Type B pancreatic cell (in vitro differentiated cells): ENCODE data around the gene CROT. TPM values are rescaled to one million over a fixed set of nuclear protein-coding genes. Genes with fewer than 3 reads are reported as not detected.

ENCODE experiments used
- DNase-seq: peaks from one replicate; pipeline ENCODE4 v3.0.0; 2021; ENCODE audit warnings: mixed read lengths; ENCODE audit not compliant: unreplicated experiment; ENCODE audit errors: extremely low spot score
- H3K27ac Mint-ChIP-seq: 2 replicates; pipeline ENCODE4 v1.8.0; 2021; ENCODE audit warnings: mild to moderate bottlenecking, mixed read lengths
- H3K27me3 Mint-ChIP-seq: 2 replicates; pipeline ENCODE4 v1.8.0; 2021; ENCODE audit warnings: mixed read lengths
- H3K36me3 Mint-ChIP-seq: 2 replicates; pipeline ENCODE4 v1.8.0; 2021; ENCODE audit warnings: mixed read lengths
- H3K4me1 Mint-ChIP-seq: one replicate; pipeline ENCODE4 v1.8.0; 2021; ENCODE audit warnings: mixed read lengths; ENCODE audit not compliant: unreplicated experiment
- H3K4me3 Mint-ChIP-seq: 2 replicates; pipeline ENCODE4 v1.8.0; 2021; ENCODE audit warnings: mild to moderate bottlenecking, mixed read lengths
- H3K9me3 Mint-ChIP-seq: 2 replicates; pipeline ENCODE4 v1.8.0; 2021; ENCODE audit warnings: mixed read lengths
- CTCF ChIP-seq: fragments of 200-600 bp; sonication (generic); conservative IDR thresholded peaks from 2 replicates; pipeline ENCODE4 v1.5.0; 2021; ENCODE audit warnings: antibody characterized with exemption, mild to moderate bottlenecking
- total RNA-seq: library from RNA; stranded (reverse); gene quantifications from 2 replicates; pipeline ENCODE4 v1.2.1, GENCODE V29; 2021; ENCODE audit warnings: low replicate concordance

Gene CROT
- total RNA-seq, 1 donor from 2014 or later = 21.9 TPM

DNA sequence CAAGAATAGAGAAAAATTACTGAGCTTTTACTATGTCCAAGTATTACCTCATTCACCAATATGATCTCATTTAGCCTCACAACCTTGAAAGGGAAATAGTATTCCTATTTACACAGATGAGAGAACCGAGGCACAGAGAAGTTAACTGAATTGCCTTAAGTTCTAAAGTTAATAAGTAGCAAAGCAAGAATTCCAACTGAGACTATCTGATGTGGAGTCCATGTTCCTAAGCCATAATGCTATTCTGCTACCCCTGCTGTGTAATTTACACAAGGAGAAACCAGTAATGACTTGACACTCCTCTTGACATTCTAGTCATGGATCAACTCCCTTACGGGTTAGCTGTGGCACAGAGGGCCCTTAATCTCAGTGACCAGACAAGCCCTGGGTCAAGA is 69.3 kb downstream of the CROT start:
- Mint-ChIP-seq H3K9me3 (no peaks in the 10 kb centered on the region), H3K4me3 (no peak overlapping the region), H3K4me1 (no peaks in the 10 kb centered on the region), H3K27ac (no peak overlapping the region), H3K36me3 (no peaks in the 10 kb centered on the region), H3K27me3 (no peaks in the 10 kb centered on the region)
- no peak for DNase-seq
- no peak for TF ChIP-seq CTCF

GRCh38 chr7:87416682-87417587 is 71.5 kb downstream of the CROT start:
- H3K36me3 Mint-ChIP-seq = no peaks in the 10 kb centered on the region
- no peaks in the 10 kb centered on the region for H3K27me3 Mint-ChIP-seq
- TF ChIP-seq CTCF = peak; percentile 88
- DNase-seq = no peak
- no peaks in the 10 kb centered on the region for H3K9me3 Mint-ChIP-seq
- H3K4me1 Mint-ChIP-seq = no peaks in the 10 kb centered on the region
- no peak overlapping the region for H3K4me3 Mint-ChIP-seq
- H3K27ac Mint-ChIP-seq = no peak overlapping the region

DNA sequence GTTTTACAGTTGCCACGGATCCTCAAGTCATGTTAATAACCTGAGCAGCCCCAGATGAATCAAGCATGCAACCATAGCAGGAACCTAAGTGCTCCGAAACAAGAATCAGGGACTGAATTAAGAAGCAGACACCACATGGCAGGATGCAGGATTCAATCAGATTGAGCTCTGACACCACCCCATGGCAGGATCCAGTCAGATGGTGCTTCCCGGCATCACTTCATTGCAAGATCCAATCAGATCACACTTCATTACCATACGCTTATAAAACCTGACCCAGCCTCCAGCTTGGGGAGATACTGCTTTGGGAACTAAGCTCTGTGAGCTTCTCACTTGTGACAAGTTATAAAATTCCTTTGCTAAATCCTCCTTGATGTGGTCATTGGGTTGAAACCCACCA is 74.7 kb downstream of the CROT start:
- no peak for DNase-seq
- no peak overlapping the region for H3K4me3 Mint-ChIP-seq
- no peak overlapping the region for H3K27ac Mint-ChIP-seq
- H3K9me3 Mint-ChIP-seq = no peaks in the 10 kb centered on the region
- no peaks in the 10 kb centered on the region for H3K36me3 Mint-ChIP-seq
- no peak for TF ChIP-seq CTCF
- H3K27me3 Mint-ChIP-seq = no peaks in the 10 kb centered on the region
- no peaks in the 10 kb centered on the region for H3K4me1 Mint-ChIP-seq

DNA sequence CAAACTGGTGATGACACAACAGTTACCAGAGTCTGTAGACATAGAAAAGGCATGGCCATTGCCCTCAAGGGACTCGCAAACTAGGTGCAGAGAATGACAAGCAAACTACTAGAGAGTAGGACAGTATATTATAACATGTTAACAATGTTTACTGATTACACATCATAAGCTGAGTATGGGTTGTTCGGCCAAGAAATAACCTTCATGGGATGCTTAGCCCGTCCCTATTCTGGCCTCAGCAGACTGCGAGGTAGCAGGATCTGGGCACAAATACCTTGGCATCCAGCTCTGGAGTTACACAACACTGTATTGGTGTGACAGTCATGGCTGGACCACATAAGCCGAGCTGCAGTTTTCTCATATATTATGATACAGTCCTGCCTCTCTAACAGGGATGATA is 78.6 kb downstream of the CROT start:
- H3K4me3 Mint-ChIP-seq = no peak overlapping the region

DNA sequence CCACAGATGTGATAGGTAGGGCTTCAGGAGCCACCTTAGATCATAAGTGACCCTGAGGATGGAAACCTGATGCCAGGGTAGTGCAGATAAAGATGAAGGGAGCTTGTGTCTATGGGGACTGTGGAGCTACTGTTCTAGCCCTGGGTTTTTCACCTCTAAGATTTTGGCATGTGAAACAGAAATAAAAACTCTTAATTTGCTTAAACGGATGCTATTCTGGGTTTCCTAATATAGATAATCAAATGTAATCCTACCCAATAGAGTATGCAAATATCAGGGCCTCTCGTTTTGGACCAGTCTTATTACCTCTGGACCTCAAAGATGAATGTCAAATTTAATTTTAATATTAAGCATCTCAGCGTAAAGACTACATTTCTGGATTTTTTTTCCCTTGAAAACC is 80.7 kb downstream of the CROT start:
- Mint-ChIP-seq H3K36me3 (no peaks in the 10 kb centered on the region), H3K9me3 (no peaks in the 10 kb centered on the region), H3K4me1 (no peaks in the 10 kb centered on the region), H3K27me3 (no peaks in the 10 kb centered on the region), H3K4me3 (no peak overlapping the region), H3K27ac (no peak overlapping the region)
- no peak for TF ChIP-seq CTCF
- DNase-seq = no peak

More for the DNA sequence above, 78.6 kb downstream of the CROT start:
- no peaks in the 10 kb centered on the region for H3K36me3 Mint-ChIP-seq
- no peaks in the 10 kb centered on the region for H3K4me1 Mint-ChIP-seq
- DNase-seq = no peak
- no peak for TF ChIP-seq CTCF
- no peaks in the 10 kb centered on the region for H3K27me3 Mint-ChIP-seq
- H3K27ac Mint-ChIP-seq = no peak overlapping the region
- no peaks in the 10 kb centered on the region for H3K9me3 Mint-ChIP-seq
